Astrocyte (in vitro differentiated cells and primary cell): ENCODE data around the gene EPB42. TPM values are rescaled to one million over a fixed set of nuclear protein-coding genes. Genes with fewer than 3 reads are reported as not detected.

Experiments used
- DNase-seq: peaks from one replicate; pipeline ENCODE4 v3.0.0-alpha.2; 2010; ENCODE audit warnings: low read depth
- FAIRE-seq: peaks from 2 replicates; lab custom pipeline; 2011; peaks lifted over from hg19 to GRCh38; lab: Jason Lieb, UNC
- H2AFZ ChIP-seq: 2 replicates; pipeline ENCODE4 v1.6.0; 2012; ENCODE audit warnings: low read depth, low read length, inconsistent platforms
- H3K27ac ChIP-seq: 2 replicates; pipeline ENCODE4 v1.5.1; 2011; ENCODE audit warnings: low read depth, low read length, inconsistent platforms
- H3K27me3 ChIP-seq: 2 replicates; pipeline ENCODE4 v1.6.0; 2011; ENCODE audit warnings: low read length, inconsistent platforms; ENCODE audit not compliant: insufficient read depth
- H3K36me3 ChIP-seq: 2 replicates; pipeline ENCODE4 v1.5.1; 2011; ENCODE audit warnings: low read length, inconsistent platforms; ENCODE audit not compliant: insufficient read depth
- H3K4me1 ChIP-seq: 2 replicates; pipeline ENCODE4 v1.5.1; 2011; ENCODE audit warnings: low read length, inconsistent platforms; ENCODE audit not compliant: insufficient read depth
- H3K4me2 ChIP-seq: 2 replicates; pipeline ENCODE4 v1.6.0; 2012; ENCODE audit warnings: low read length, inconsistent platforms
- H3K4me3 ChIP-seq: 2 replicates; pipeline ENCODE4 v1.5.1; 2011; ENCODE audit warnings: low read depth, mild to moderate bottlenecking, low read length, inconsistent platforms; ENCODE audit not compliant: insufficient read depth
- H3K79me2 ChIP-seq: 2 replicates; pipeline ENCODE4 v1.6.0; 2012; ENCODE audit warnings: mild to moderate bottlenecking, low read length, inconsistent platforms; ENCODE audit not compliant: insufficient read depth
- H3K9ac ChIP-seq: 2 replicates; pipeline ENCODE4 v1.6.0; 2012; ENCODE audit warnings: mild to moderate bottlenecking, low read length, inconsistent platforms
- H3K9me3 ChIP-seq: 2 replicates; pipeline ENCODE4 v1.5.1; 2012; ENCODE audit warnings: low read depth, mild to moderate bottlenecking, low read length, inconsistent platforms; ENCODE audit not compliant: insufficient read depth
- H4K20me1 ChIP-seq: 2 replicates; pipeline ENCODE4 v1.6.0; 2012; ENCODE audit warnings: low read length, inconsistent platforms; ENCODE audit not compliant: insufficient read depth
- H3K27ac Mint-ChIP-seq: one replicate; pipeline ENCODE4 v1.8.0; 2021; ENCODE audit warnings: mild to moderate bottlenecking, mixed read lengths; ENCODE audit not compliant: unreplicated experiment
- H3K27me3 Mint-ChIP-seq: one replicate; pipeline ENCODE4 v1.8.0; 2021; ENCODE audit warnings: low read depth, mixed read lengths; ENCODE audit not compliant: unreplicated experiment
- H3K36me3 Mint-ChIP-seq: one replicate; pipeline ENCODE4 v1.8.0; 2021; ENCODE audit warnings: low read depth, mixed read lengths; ENCODE audit not compliant: unreplicated experiment
- H3K4me1 Mint-ChIP-seq: one replicate; pipeline ENCODE4 v1.8.0; 2021; ENCODE audit warnings: low read depth, mixed read lengths; ENCODE audit not compliant: unreplicated experiment
- H3K4me3 Mint-ChIP-seq: one replicate; pipeline ENCODE4 v1.8.0; 2021; ENCODE audit warnings: mild to moderate bottlenecking, moderate library complexity, mixed read lengths; ENCODE audit not compliant: unreplicated experiment
- H3K9me3 Mint-ChIP-seq: one replicate; pipeline ENCODE4 v1.8.0; 2021; ENCODE audit warnings: mild to moderate bottlenecking, mixed read lengths; ENCODE audit not compliant: unreplicated experiment
- CTCF ChIP-seq: IDR thresholded peaks from 2 replicates; pipeline ENCODE4 v1.5.1; 2011; ENCODE audit warnings: low read depth, mild to moderate bottlenecking, inconsistent platforms, low read length, moderate library complexity; ENCODE audit not compliant: insufficient read depth
- EZH2 ChIP-seq: IDR thresholded peaks from 2 replicates; pipeline ENCODE4 v1.6.1; 2012; ENCODE audit warnings: mild to moderate bottlenecking, low read length, inconsistent platforms; ENCODE audit not compliant: insufficient read depth
- total RNA-seq: library from RNA; stranded (reverse); gene quantifications from 2 replicates; pipeline ENCODE4 v1.2.1, GENCODE V29; 2021

Gene EPB42
- total RNA-seq, 1 donor from 2014 or later = not detected

GRCh38 chr15:43165801-43166325 lies 55.0 kb downstream of the EPB42 start:
- TF ChIP-seq CTCF (no peak), EZH2 (no peak)
- FAIRE-seq (no peak), DNase-seq (no peak)
- no peak overlapping the region for H3K9ac ChIP-seq
- no peak overlapping the region for H3K27ac ChIP-seq
- Mint-ChIP-seq H3K27me3 (no peaks in the 10 kb centered on the region), H3K4me3 (peak overlapping the region; percentile 23), H3K36me3 (peaks cover 13% of the 10 kb centered on the region), H3K9me3 (peaks cover 3% of the 10 kb centered on the region), H3K27ac (peak overlapping the region; percentile 71), H3K4me1 (peaks cover 19% of the 10 kb centered on the region)
- H3K9me3 ChIP-seq = no peaks in the 10 kb centered on the region
- no peaks in the 10 kb centered on the region for H4K20me1 ChIP-seq
- H3K36me3 ChIP-seq = peaks cover 2% of the 10 kb centered on the region
- H3K4me2 ChIP-seq = no peak overlapping the region
- H3K4me3 ChIP-seq = no peak overlapping the region
- H3K4me1 ChIP-seq = peaks cover 22% of the 10 kb centered on the region
- H2AFZ ChIP-seq = no peak overlapping the region
- H3K27me3 ChIP-seq = no peaks in the 10 kb centered on the region
- H3K79me2 ChIP-seq = no peaks in the 10 kb centered on the region

- Mint-ChIP-seq H3K27ac (no peak overlapping the region), H3K4me1 (no peaks in the 10 kb centered on the region), H3K36me3 (peaks cover 12% of the 10 kb centered on the region), H3K4me3 (no peak overlapping the region), H3K9me3 (no peaks in the 10 kb centered on the region), H3K27me3 (no peaks in the 10 kb centered on the region)
- H3K4me3 ChIP-seq = no peak overlapping the region
- no peaks in the 10 kb centered on the region for H3K79me2 ChIP-seq
- TF ChIP-seq CTCF (no peak), EZH2 (no peak)
- FAIRE-seq = no peak
- H3K36me3 ChIP-seq = no peaks in the 10 kb centered on the region
- H3K4me2 ChIP-seq = no peak overlapping the region
- H3K4me1 ChIP-seq = peaks cover 5% of the 10 kb centered on the region
- no peaks in the 10 kb centered on the region for H3K27me3 ChIP-seq
- no peak overlapping the region for H3K9ac ChIP-seq
- no peaks in the 10 kb centered on the region for H4K20me1 ChIP-seq
- no peak for DNase-seq
- H2AFZ ChIP-seq = no peak overlapping the region
- H3K27ac ChIP-seq = no peak overlapping the region
- no peaks in the 10 kb centered on the region for H3K9me3 ChIP-seq
Measured at GRCh38 chr15:43153269-43153668, 67.5 kb downstream of the EPB42 start.

GRCh38 chr15:43151688-43152087 lies 69.1 kb downstream of the EPB42 start:
- no peak overlapping the region for H3K4me2 ChIP-seq
- DNase-seq (no peak), FAIRE-seq (no peak)
- H3K4me3 ChIP-seq = no peak overlapping the region
- H3K9ac ChIP-seq = no peak overlapping the region
- H3K4me1 Mint-ChIP-seq = no peaks in the 10 kb centered on the region
- no peaks in the 10 kb centered on the region for H3K27me3 Mint-ChIP-seq
- no peaks in the 10 kb centered on the region for H3K36me3 ChIP-seq
- peaks cover 9% of the 10 kb centered on the region for H3K36me3 Mint-ChIP-seq
- no peaks in the 10 kb centered on the region for H3K79me2 ChIP-seq
- H2AFZ ChIP-seq = no peak overlapping the region
- no peaks in the 10 kb centered on the region for H3K27me3 ChIP-seq
- TF ChIP-seq CTCF (no peak), EZH2 (no peak)
- H3K9me3 Mint-ChIP-seq = no peaks in the 10 kb centered on the region
- H3K9me3 ChIP-seq = no peaks in the 10 kb centered on the region
- H3K4me1 ChIP-seq = peaks cover 5% of the 10 kb centered on the region
- H4K20me1 ChIP-seq = no peaks in the 10 kb centered on the region
- H3K27ac Mint-ChIP-seq = no peak overlapping the region
- H3K27ac ChIP-seq = no peak overlapping the region
- H3K4me3 Mint-ChIP-seq = no peak overlapping the region
